ENCODE measurements around the gene IFT81.

Gene IFT81

DNA sequence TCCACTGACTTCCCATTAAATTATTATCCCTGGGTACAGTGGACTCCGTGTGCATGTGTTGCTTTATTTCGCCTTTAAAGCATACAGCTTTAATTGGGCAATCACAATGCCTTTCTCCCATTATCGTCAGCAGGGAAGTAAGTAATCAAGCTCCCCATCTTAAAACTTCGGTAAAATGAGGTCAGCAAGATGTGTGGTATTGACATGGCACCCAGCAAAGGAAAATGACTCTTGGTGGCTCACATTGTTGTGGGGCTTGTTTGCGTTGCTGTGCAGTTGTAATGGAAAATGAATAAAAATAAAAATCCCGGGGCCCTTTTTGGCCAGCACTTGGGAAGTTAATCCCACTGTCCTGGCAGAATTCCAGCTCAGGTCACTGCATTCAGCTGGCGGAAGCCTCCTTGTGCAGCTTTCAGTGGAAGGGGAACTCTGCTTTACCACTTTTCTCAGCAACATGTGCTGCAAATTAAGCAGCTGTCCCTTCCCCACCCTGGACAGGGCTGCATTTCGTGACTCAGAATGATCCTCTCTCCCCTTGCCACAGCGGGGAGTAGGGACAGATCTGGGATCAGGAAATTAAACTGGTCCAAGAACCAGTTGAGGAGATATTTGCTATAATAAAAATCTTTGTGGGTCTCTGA lies 142.9 kb downstream of the IFT81 start:
- FAIRE-seq: no peak
- DNase-seq (ENCODE audit: low spot score): peak; percentile 27

Data from urothelium cell line (cell line).